IMR-90 (cell line): ENCODE results near the gene SEMA5A.

Experiments
- BHLHE40 ChIP-seq: fragments of 150-350 bp; IDR thresholded peaks from 2 replicates; pipeline ENCODE4 v1.6.1; 2016; ENCODE audit warnings: mild to moderate bottlenecking, low read depth, low read length
- CEBPB ChIP-seq: IDR thresholded peaks from 2 replicates; pipeline ENCODE4 v1.6.1; 2012; ENCODE audit warnings: low read depth, low read length, improper control_type of control experiment
- FOS ChIP-seq: fragments of 150-350 bp; IDR thresholded peaks from 2 replicates; pipeline ENCODE4 v1.6.1; 2016; ENCODE audit warnings: low read depth, low read length
- POLR2A ChIP-seq: IDR thresholded peaks from 2 replicates; pipeline ENCODE4 v1.6.1; 2012; ENCODE audit warnings: mild to moderate bottlenecking, low read depth, low read length
- RCOR1 ChIP-seq: IDR thresholded peaks from 2 replicates; pipeline ENCODE4 v1.6.1; 2012; ENCODE audit warnings: mild to moderate bottlenecking, low read length, improper control_type of control experiment; ENCODE audit not compliant: insufficient replicate concordance
- TF ChIP-seq, protein P1 (sequence below): conservative IDR thresholded peaks from 2 replicates; pipeline ENCODE4 v1.5.1; 2012; ENCODE audit warnings: mild to moderate bottlenecking, low read depth, low read length, improper control_type of control experiment
- TF ChIP-seq, protein P2 (sequence below): fragments of 150-350 bp; IDR thresholded peaks from 2 replicates; pipeline ENCODE4 v1.6.1; 2017; ENCODE audit warnings: mild to moderate bottlenecking, antibody characterized with exemption, low read length, low read depth

DNA sequence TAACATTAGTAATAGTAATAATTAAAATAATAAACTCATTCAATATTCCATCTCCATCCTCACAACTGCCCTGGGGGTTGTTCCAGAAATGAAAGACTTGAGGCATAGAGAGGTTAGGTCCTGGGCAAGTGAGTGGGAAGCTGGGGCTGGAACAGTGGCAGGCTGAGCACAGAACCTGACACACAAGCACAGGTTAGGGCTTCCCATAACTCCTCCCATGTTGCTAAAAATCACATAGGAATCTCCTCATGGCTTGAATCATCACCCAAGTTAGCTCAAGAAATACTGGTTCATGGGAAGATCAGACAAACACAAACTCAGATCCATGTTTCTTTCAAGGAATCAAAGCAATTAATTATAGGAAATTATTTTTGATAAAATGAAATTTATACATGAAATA, 487.7 kb downstream of the SEMA5A start:
- TF ChIP-seq, protein P1, sequence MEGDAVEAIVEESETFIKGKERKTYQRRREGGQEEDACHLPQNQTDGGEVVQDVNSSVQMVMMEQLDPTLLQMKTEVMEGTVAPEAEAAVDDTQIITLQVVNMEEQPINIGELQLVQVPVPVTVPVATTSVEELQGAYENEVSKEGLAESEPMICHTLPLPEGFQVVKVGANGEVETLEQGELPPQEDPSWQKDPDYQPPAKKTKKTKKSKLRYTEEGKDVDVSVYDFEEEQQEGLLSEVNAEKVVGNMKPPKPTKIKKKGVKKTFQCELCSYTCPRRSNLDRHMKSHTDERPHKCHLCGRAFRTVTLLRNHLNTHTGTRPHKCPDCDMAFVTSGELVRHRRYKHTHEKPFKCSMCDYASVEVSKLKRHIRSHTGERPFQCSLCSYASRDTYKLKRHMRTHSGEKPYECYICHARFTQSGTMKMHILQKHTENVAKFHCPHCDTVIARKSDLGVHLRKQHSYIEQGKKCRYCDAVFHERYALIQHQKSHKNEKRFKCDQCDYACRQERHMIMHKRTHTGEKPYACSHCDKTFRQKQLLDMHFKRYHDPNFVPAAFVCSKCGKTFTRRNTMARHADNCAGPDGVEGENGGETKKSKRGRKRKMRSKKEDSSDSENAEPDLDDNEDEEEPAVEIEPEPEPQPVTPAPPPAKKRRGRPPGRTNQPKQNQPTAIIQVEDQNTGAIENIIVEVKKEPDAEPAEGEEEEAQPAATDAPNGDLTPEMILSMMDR, result no peak
- no peak for TF ChIP-seq CEBPB
- TF ChIP-seq, protein P2, sequence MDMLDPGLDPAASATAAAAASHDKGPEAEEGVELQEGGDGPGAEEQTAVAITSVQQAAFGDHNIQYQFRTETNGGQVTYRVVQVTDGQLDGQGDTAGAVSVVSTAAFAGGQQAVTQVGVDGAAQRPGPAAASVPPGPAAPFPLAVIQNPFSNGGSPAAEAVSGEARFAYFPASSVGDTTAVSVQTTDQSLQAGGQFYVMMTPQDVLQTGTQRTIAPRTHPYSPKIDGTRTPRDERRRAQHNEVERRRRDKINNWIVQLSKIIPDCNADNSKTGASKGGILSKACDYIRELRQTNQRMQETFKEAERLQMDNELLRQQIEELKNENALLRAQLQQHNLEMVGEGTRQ, result no peak
- no peak for TF ChIP-seq BHLHE40
- TF ChIP-seq POLR2A, result no peak
- TF ChIP-seq RCOR1, result no peak
- TF ChIP-seq FOS, result no peak
